ENCODE measurements around the gene HOXB9. TPM values are rescaled to one million over a fixed set of nuclear protein-coding genes. Genes with fewer than 3 reads are reported as not detected.

The HOXB9 gene
- total and polyA plus RNA-seq, 2 experiments from 2014 or later: 1.5 to 2.5 TPM

GRCh38 chr17:48663134-48663924, 37.2 kb upstream of the HOXB9 start:
- DNase-seq (ENCODE audit: low spot score): no peak
- Histone ChIP-seq H3K79me2 (no peaks in the 10 kb centered on the region), H3K36me3 (replicated peaks; ENCODE audit: insufficient read depth, low read depth) (no peaks in the 10 kb centered on the region), H2AFZ (no peak overlapping the region), H3K27me3 (peaks cover 6% of the 10 kb centered on the region), H3K9me2 (replicated peaks; ENCODE audit: insufficient read depth) (no peaks in the 10 kb centered on the region), H3K27ac (no peak overlapping the region), H3K9me3 (ENCODE audit: low read depth) (no peaks in the 10 kb centered on the region), H3K4me1 (ENCODE audit: insufficient read depth) (no peaks in the 10 kb centered on the region), H3K4me2 (no peak overlapping the region), H4K20me1 (ENCODE audit: insufficient read depth, poor library complexity, severe bottlenecking) (no peaks in the 10 kb centered on the region), H3K4me3 (no peak overlapping the region)
- WGBS (ENCODE audit: low lambda C conversion rate, missing lambda C conversion rate): 72% methylated on average over 8 of the region's 8 CpGs
- TF ChIP-seq CTCF (IDR thresholded peaks at IDR 0.05; ENCODE audit: poor library complexity): peak; percentile 4
- TF ChIP-seq EZH2 (IDR thresholded peaks at IDR 0.05; ENCODE audit: borderline replicate concordance): no peak

- no peaks in the 10 kb centered on the region for H4K20me1 ChIP-seq (ENCODE audit: insufficient read depth, poor library complexity, severe bottlenecking)
- H3K9me2 ChIP-seq (replicated peaks; ENCODE audit: insufficient read depth): no peaks in the 10 kb centered on the region
- H3K27me3 ChIP-seq: peaks cover 15% of the 10 kb centered on the region
- no peak for DNase-seq (ENCODE audit: low spot score)
- no peaks in the 10 kb centered on the region for H3K36me3 ChIP-seq (replicated peaks; ENCODE audit: insufficient read depth, low read depth)
- TF ChIP-seq EZH2 (IDR thresholded peaks at IDR 0.05; ENCODE audit: borderline replicate concordance) (no peak), EZH2phosphoT487 (IDR thresholded peaks at IDR 0.05; ENCODE audit: low read depth, severe bottlenecking, unreplicated experiment) (no peak), CTCF (IDR thresholded peaks at IDR 0.05; ENCODE audit: poor library complexity) (no peak)
- H3K4me2 ChIP-seq: no peak overlapping the region
- no peaks in the 10 kb centered on the region for H3K9me3 ChIP-seq (ENCODE audit: low read depth)
- no peaks in the 10 kb centered on the region for H3K4me1 ChIP-seq (ENCODE audit: insufficient read depth)
- H3K4me3 ChIP-seq: no peak overlapping the region
- H3K79me2 ChIP-seq: no peaks in the 10 kb centered on the region
- H2AFZ ChIP-seq: no peak overlapping the region
- H3K27ac ChIP-seq: no peak overlapping the region
Measured at GRCh38 chr17:48655913-48656312, 29.8 kb upstream of the HOXB9 start.

GRCh38 chr17:48649741-48650140, 23.6 kb upstream of the HOXB9 start:
- H3K4me2 ChIP-seq: no peak overlapping the region
- H3K79me2 ChIP-seq: no peaks in the 10 kb centered on the region
- no peaks in the 10 kb centered on the region for H3K36me3 ChIP-seq (replicated peaks; ENCODE audit: insufficient read depth, low read depth)
- H3K9me2 ChIP-seq (replicated peaks; ENCODE audit: insufficient read depth): no peaks in the 10 kb centered on the region
- no peak for DNase-seq (ENCODE audit: low spot score)
- no peaks in the 10 kb centered on the region for H3K4me1 ChIP-seq (ENCODE audit: insufficient read depth)
- 91% methylated on average over 1 of the region's 1 CpG for WGBS (ENCODE audit: low lambda C conversion rate, missing lambda C conversion rate)
- H3K27me3 ChIP-seq: peaks cover 66% of the 10 kb centered on the region
- no peaks in the 10 kb centered on the region for H4K20me1 ChIP-seq (ENCODE audit: insufficient read depth, poor library complexity, severe bottlenecking)
- H3K9me3 ChIP-seq (ENCODE audit: low read depth): no peaks in the 10 kb centered on the region
- H3K27ac ChIP-seq: no peak overlapping the region
- no peak overlapping the region for H2AFZ ChIP-seq
- H3K4me3 ChIP-seq: no peak overlapping the region
- TF ChIP-seq EZH2phosphoT487 (IDR thresholded peaks at IDR 0.05; ENCODE audit: low read depth, severe bottlenecking, unreplicated experiment): no peak
- TF ChIP-seq CTCF (IDR thresholded peaks at IDR 0.05; ENCODE audit: poor library complexity): no peak
- TF ChIP-seq EZH2 (IDR thresholded peaks at IDR 0.05; ENCODE audit: borderline replicate concordance): no peak

Data from hepatocyte (in vitro differentiated cells).